ENCODE results near the gene TUBGCP3. TPM values are rescaled to one million over a fixed set of nuclear protein-coding genes. Genes with fewer than 3 reads are reported as not detected.

The TUBGCP3 gene
- polyA plus RNA-seq, 1 donor from 2014 or later, result 20.3 TPM

GRCh38 chr13:112455476-112456059 lies 132.4 kb downstream of the TUBGCP3 start:
- H4K20me1 ChIP-seq (ENCODE audit: insufficient read depth), result no peaks in the 10 kb centered on the region
- no peak for TF ChIP-seq TAF1 (IDR thresholded peaks at IDR 0.05; ENCODE audit: low read depth)
- TF ChIP-seq RAD21 (conservative IDR thresholded peaks at IDR 0.05), result no peak
- TF ChIP-seq SMC3 (conservative IDR thresholded peaks at IDR 0.05; ENCODE audit: poor library complexity), result no peak
- TF ChIP-seq EP300 (conservative IDR thresholded peaks at IDR 0.05; ENCODE audit: poor library complexity, severe bottlenecking), result no peak
- no peak for TF ChIP-seq POLR2AphosphoS5 (IDR thresholded peaks at IDR 0.05)
- TF ChIP-seq EZH2 (IDR thresholded peaks at IDR 0.05; ENCODE audit: borderline replicate concordance, insufficient read depth, low read length, poor library complexity, severe bottlenecking), result no peak
- no peak for TF ChIP-seq CTCF (IDR thresholded peaks at IDR 0.05; ENCODE audit: poor library complexity, severe bottlenecking)
- no peak for TF ChIP-seq MXI1 (conservative IDR thresholded peaks at IDR 0.05; ENCODE audit: poor library complexity, severe bottlenecking)
- no peak for TF ChIP-seq REST (IDR thresholded peaks at IDR 0.05; ENCODE audit: borderline replicate concordance)
- H3K9me2 ChIP-seq (ENCODE audit: insufficient read depth, low read length), result no peaks in the 10 kb centered on the region
- H3K79me2 ChIP-seq (replicated peaks; ENCODE audit: insufficient read depth, low read length), result no peaks in the 10 kb centered on the region
- no peaks in the 10 kb centered on the region for H3K27me3 ChIP-seq (ENCODE audit: insufficient read depth, low read depth, low read length)
- H3K4me3 ChIP-seq (ENCODE audit: low read length), result no peak overlapping the region
- no peak overlapping the region for H3K27ac ChIP-seq (ENCODE audit: low read length)
- no peak overlapping the region for H2AFZ ChIP-seq (ENCODE audit: low read depth, low read length)
- H3K9me3 ChIP-seq (ENCODE audit: low read length), result no peaks in the 10 kb centered on the region
- H3F3A ChIP-seq (ENCODE audit: insufficient read depth, low read length, poor library complexity, severe bottlenecking), result no peaks in the 10 kb centered on the region
- H3K9ac ChIP-seq (ENCODE audit: low read length), result no peak overlapping the region
- no peak overlapping the region for H3K4me2 ChIP-seq (ENCODE audit: low read length)
- no peaks in the 10 kb centered on the region for H3K36me3 ChIP-seq (ENCODE audit: insufficient read depth, low read length)

GRCh38 chr13:112454648-112455334 lies 133.2 kb downstream of the TUBGCP3 start:
- Histone ChIP-seq H3K9me3 (ENCODE audit: low read length) (no peaks in the 10 kb centered on the region), H3K9me2 (ENCODE audit: insufficient read depth, low read length) (no peaks in the 10 kb centered on the region), H3K9ac (ENCODE audit: low read length) (no peak overlapping the region), H3K79me2 (replicated peaks; ENCODE audit: insufficient read depth, low read length) (no peaks in the 10 kb centered on the region), H3F3A (ENCODE audit: insufficient read depth, low read length, poor library complexity, severe bottlenecking) (no peaks in the 10 kb centered on the region), H3K4me3 (ENCODE audit: low read length) (no peak overlapping the region), H4K20me1 (ENCODE audit: insufficient read depth) (no peaks in the 10 kb centered on the region), H3K4me2 (ENCODE audit: low read length) (no peak overlapping the region), H3K27ac (ENCODE audit: low read length) (no peak overlapping the region), H3K27me3 (ENCODE audit: insufficient read depth, low read depth, low read length) (no peaks in the 10 kb centered on the region), H3K36me3 (ENCODE audit: insufficient read depth, low read length) (no peaks in the 10 kb centered on the region), H2AFZ (ENCODE audit: low read depth, low read length) (no peak overlapping the region)
- no peak for TF ChIP-seq CTCF (IDR thresholded peaks at IDR 0.05; ENCODE audit: poor library complexity, severe bottlenecking)
- TF ChIP-seq TAF1 (IDR thresholded peaks at IDR 0.05; ENCODE audit: low read depth), result no peak
- TF ChIP-seq POLR2AphosphoS5 (IDR thresholded peaks at IDR 0.05), result no peak
- TF ChIP-seq EP300 (conservative IDR thresholded peaks at IDR 0.05; ENCODE audit: poor library complexity, severe bottlenecking), result no peak
- TF ChIP-seq SMC3 (conservative IDR thresholded peaks at IDR 0.05; ENCODE audit: poor library complexity), result no peak
- no peak for TF ChIP-seq REST (IDR thresholded peaks at IDR 0.05; ENCODE audit: borderline replicate concordance)
- TF ChIP-seq EZH2 (IDR thresholded peaks at IDR 0.05; ENCODE audit: borderline replicate concordance, insufficient read depth, low read length, poor library complexity, severe bottlenecking), result no peak
- no peak for TF ChIP-seq MXI1 (conservative IDR thresholded peaks at IDR 0.05; ENCODE audit: poor library complexity, severe bottlenecking)
- TF ChIP-seq RAD21 (conservative IDR thresholded peaks at IDR 0.05), result no peak
